Mononuclear cell (primary cell): Measurements from ENCODE around the gene CNOT2. TPM values are rescaled to one million over a fixed set of nuclear protein-coding genes. Genes with fewer than 3 reads are reported as not detected.
"Not testable (repeated sequence)": the region's sequence is repeated elsewhere in the genome, so short reads cannot be mapped to it uniquely, and the experiment has no call there.

Source experiments
- H3K27me3 ChIP-seq: 2 replicates; pipeline ENCODE4 v1.6.0; 2011; ENCODE audit warnings: low read length, control low read depth; ENCODE audit not compliant: insufficient read depth
- H3K4me1 ChIP-seq: 2 replicates; pipeline ENCODE4 v1.5.1; 2011; ENCODE audit warnings: mild to moderate bottlenecking, low read length, control low read depth; ENCODE audit not compliant: insufficient read depth
- H3K4me3 ChIP-seq: 2 replicates; pipeline ENCODE4 v1.5.1; 2011; ENCODE audit warnings: mild to moderate bottlenecking, low read length, moderate library complexity
- H3K9me3 ChIP-seq: 2 replicates; pipeline ENCODE4 v1.5.1; 2011; ENCODE audit warnings: low read depth, mild to moderate bottlenecking, control low read depth, low read length
- total RNA-seq: library from RNA; depleted of rRNA; stranded (reverse); fragments of >200 nt; gene quantifications from one replicate; pipeline ENCODE4 v1.2.3, GENCODE V29; 2012

The CNOT2 gene
- total RNA-seq, 1 donor = 420 TPM

DNA sequence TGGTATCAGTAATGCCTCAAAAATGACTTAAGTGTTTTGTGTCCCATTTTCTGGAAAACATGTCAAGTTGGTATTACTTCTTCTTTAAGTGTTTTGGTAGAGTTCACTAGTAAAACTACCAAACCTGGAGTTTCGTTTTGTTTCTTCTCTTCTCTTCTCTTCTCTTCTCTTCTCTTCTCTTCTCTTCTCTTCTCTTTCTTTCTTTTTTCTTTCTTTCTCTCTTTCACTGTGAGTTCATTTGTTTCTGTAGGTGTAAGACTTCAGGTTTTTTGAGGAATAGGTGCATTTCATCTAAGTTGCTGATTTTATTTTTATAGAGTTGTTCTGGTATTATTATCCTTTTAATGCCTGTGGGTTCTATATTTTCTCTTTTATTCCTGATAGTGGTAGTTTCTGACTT lies 21.9 kb downstream of the CNOT2 start:
- Histone ChIP-seq H3K9me3 (no peaks in the 10 kb centered on the region), H3K4me1 (peaks cover 21% of the 10 kb centered on the region), H3K27me3 (no peaks in the 10 kb centered on the region), H3K4me3 (no peak overlapping the region)

DNA sequence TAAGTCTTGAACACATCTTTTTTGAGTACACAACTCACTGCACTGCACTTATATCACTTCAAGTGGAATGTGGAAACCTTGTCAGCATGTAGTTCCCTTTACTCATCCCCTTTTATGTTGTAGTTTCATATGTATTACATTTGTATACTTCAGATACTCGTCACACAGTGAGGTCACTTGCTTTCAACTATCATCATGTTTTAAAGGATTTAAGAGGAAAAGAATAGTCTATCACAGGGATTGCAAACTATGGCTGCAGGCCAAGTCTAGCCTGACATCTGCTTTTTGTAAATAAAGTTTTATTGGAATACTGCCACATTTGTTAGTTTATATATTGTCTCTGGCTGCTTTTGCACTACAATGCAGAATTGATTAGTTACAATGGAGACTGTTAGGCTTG lies 24.3 kb downstream of the CNOT2 start:
- H3K4me3 ChIP-seq = no peak overlapping the region
- peaks cover 23% of the 10 kb centered on the region for H3K4me1 ChIP-seq
- no peaks in the 10 kb centered on the region for H3K27me3 ChIP-seq
- H3K9me3 ChIP-seq = no peaks in the 10 kb centered on the region

DNA sequence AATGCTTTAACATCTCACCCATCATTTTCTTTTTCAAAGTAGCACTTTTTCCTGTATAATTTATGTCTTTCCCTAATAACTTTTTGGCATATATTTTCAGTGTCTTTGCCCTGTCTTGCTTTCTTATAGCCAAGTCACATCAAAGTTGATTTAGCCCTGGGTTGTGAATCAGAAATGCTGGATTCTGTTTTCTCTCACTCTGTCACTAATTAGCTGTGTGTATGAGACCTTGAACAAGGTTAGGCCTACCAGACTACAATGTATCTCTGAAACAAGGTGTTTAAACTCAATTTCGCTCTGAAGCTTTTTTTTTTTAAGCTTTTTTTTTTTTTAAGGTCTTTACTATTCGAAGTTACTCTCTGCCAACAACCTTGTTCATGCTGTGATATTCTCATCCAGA lies 25.7 kb downstream of the CNOT2 start:
- Histone ChIP-seq H3K4me3 (no peak overlapping the region), H3K27me3 (no peaks in the 10 kb centered on the region), H3K9me3 (no peaks in the 10 kb centered on the region), H3K4me1 (peaks cover 19% of the 10 kb centered on the region)

DNA sequence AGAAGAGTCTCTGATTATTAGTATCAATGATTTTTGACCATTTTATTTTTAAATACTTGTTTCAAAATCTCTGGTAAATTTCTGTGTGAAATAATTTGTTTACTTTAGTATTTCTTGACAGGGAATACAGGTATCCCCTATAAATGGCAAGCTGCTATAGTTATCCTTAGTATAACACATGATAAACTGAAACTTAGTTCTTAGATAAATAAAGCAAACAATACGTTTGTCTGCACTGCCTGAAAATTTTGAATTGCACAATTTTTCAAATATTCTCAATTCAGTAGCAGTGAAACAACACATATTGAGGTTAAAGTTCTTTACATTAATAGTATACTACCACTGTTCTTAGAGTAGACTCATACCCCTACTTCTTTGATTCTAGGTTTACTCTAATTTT lies 26.9 kb downstream of the CNOT2 start:
- H3K4me3 ChIP-seq = no peak overlapping the region
- H3K9me3 ChIP-seq = no peaks in the 10 kb centered on the region
- peaks cover 11% of the 10 kb centered on the region for H3K4me1 ChIP-seq

DNA sequence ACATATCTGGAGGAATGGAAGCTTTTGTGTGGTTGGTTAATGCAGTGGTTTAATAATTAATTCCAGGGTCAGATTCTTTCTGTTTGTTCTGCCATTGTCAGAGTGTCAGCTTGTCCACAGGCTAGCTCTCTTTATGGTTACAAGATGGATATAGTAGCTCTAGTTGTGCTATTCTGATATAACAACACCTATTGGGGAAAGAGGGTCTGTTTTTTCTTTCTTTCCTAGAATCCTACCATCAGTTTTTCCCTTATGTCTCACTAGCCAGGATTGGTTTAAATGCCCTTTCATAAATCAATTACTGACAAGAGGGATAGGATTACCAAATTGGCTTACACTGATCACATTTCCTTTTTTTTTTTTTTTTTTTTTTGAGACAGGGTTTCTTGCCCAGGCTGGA lies 27.8 kb downstream of the CNOT2 start:
- H3K4me1 ChIP-seq = peaks cover 11% of the 10 kb centered on the region
- H3K4me3 ChIP-seq = no peak overlapping the region
- H3K9me3 ChIP-seq = no peaks in the 10 kb centered on the region
- H3K27me3 ChIP-seq = no peaks in the 10 kb centered on the region

More for the DNA sequence above, 26.9 kb downstream of the CNOT2 start:
- no peaks in the 10 kb centered on the region for H3K27me3 ChIP-seq

DNA sequence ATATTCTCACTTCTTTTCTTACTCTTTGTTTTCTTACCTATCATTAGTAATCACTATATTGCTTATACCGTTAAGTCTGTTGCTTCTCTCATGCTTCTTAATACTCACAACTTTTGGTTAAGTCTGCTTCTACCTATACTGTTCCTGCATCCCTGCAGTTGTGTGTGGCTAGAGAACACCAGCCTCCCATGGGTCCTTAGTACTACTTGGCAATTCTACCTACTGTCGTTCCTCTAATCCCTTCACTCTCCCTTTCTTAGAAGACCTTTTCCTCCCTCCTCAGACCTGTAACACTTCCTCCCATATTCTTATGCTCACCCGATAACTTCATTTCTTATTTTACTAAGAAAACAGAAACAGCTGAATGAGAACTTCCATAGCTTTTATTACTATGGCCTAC lies 29.3 kb downstream of the CNOT2 start:
- Histone ChIP-seq H3K4me1 (peaks cover 7% of the 10 kb centered on the region), H3K4me3 (no peak overlapping the region), H3K27me3 (no peaks in the 10 kb centered on the region), H3K9me3 (no peaks in the 10 kb centered on the region)

DNA sequence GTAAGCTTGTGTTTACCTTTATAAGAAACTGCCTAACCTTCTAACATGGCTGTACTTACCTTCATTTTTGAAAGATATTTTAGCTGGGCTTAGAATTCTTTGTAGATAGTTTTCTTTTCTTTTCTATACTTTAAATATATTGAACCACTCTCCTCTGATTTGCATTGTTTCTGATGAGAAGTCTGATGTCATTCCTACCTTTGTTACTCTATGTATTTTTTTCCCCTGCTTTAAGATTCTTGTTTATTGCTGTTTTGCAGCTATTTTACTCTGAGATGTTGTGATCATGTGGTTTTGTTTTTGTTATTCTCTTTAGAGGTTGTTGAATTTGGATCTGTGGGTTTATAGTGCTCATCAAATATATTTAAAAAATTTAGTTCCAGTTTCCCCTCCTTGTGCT lies 31.8 kb downstream of the CNOT2 start:
- Histone ChIP-seq H3K9me3 (no peaks in the 10 kb centered on the region), H3K4me1 (peaks cover 3% of the 10 kb centered on the region), H3K27me3 (no peaks in the 10 kb centered on the region), H3K4me3 (no peak overlapping the region)

DNA sequence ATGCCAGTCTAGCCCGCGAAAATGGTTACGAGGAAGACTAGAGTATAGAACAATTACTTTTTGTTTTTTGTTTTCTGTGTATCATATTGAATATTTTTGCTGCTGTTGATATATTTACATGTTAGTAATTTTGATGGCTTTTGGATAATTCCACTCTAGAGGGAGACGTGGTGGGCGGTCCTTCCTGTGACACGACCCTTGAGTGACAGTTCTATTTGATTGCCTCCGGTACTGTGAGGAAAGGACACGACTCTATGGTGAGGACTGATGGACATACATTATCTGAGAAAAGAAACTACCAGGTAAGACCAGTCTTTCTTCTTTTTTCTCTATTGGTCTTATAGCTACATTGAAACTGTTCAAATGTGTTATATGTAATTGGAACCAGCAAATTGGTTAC lies 34.7 kb downstream of the CNOT2 start:
- no peak overlapping the region for H3K4me3 ChIP-seq
- H3K9me3 ChIP-seq = no peaks in the 10 kb centered on the region
- H3K4me1 ChIP-seq = no peaks in the 10 kb centered on the region
- no peaks in the 10 kb centered on the region for H3K27me3 ChIP-seq

DNA sequence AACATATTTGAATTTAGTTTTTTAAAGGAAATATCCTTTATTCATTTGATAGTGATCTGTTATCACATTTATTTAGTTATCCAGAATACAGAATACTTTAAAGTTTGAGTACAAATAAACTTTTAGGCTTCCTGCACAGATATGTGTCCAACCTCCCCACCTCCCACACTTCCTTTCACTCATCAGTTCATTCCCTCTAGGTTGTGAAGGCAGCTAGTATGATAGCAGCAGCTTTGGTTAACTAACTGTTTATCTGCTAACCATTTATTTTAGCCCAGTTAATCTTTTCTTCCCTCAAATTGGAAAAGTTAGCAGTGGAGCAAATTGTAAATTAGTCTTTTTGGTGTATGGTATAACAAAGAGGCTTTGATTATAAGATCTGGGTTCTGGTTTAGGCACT lies 35.7 kb downstream of the CNOT2 start:
- H3K4me1 ChIP-seq = no peaks in the 10 kb centered on the region
- no peak overlapping the region for H3K4me3 ChIP-seq
- no peaks in the 10 kb centered on the region for H3K27me3 ChIP-seq
- H3K9me3 ChIP-seq = no peaks in the 10 kb centered on the region

DNA sequence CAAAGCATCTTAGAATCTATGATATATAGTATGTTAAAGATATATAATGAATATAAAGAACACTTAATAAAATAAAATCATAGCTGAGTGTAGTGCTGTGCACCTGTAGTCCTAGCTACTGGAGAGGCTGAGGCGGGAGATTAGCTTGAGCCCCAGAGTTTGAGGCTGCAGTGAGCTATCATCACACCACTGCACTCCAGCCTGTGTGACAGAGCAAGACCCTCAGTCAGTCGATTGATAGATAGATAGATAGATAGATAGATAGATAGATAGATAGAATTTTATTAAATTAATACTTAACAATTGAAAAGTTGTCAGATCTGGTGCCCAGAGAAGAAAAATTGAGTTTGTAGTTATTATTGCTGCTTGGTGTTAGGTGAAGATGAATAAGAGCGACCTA lies 40.0 kb downstream of the CNOT2 start:
- no peak overlapping the region for H3K4me3 ChIP-seq
- H3K4me1 ChIP-seq = no peaks in the 10 kb centered on the region
- H3K9me3 ChIP-seq = no peaks in the 10 kb centered on the region
- H3K27me3 ChIP-seq = no peaks in the 10 kb centered on the region

DNA sequence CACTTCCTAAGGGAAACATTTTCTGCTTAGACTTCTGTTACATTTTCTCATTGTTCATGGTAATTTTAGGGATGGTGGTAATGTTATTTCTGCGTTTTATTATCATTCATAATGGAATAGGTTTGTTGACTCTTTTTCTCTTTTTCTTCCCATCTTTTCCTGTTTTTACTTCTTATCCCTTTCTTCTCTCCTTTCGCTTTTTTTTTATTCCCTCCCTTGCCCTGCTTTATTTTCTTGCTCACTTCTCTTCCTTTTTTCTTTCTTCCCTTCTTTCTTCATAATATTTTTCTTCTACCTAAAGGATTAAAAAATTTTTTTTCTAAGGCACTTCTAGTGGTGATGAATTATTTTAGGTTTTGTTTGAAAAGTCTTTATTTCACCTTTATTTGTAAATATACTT lies 45.6 kb downstream of the CNOT2 start:
- H3K4me3 ChIP-seq = no peak overlapping the region

DNA sequence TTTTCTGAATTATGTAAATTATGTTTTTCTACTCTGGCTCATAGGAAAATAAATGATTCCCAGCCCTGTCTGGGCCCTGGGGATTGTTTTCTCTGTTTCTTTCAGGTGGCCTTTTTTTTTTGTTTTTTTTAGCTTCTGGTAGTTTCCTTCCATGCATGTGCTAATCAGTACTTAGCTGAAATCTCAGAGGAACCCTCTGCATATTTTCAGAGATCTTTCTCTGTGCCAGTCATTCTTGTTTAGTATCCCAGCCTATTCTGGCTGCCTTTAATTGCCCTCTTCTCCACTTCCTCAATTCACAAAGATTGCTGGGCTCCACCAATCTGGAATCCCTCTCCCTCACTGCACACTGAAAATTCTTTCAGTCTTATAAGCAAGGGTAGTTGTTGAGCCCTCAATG lies 46.9 kb downstream of the CNOT2 start:
- Histone ChIP-seq H3K4me3 (no peak overlapping the region), H3K27me3 (no peaks in the 10 kb centered on the region), H3K9me3 (no peaks in the 10 kb centered on the region)

More for the DNA sequence above, 45.6 kb downstream of the CNOT2 start:
- H3K27me3 ChIP-seq = no peaks in the 10 kb centered on the region
- H3K9me3 ChIP-seq = no peaks in the 10 kb centered on the region
- H3K4me1 ChIP-seq = no peaks in the 10 kb centered on the region

DNA sequence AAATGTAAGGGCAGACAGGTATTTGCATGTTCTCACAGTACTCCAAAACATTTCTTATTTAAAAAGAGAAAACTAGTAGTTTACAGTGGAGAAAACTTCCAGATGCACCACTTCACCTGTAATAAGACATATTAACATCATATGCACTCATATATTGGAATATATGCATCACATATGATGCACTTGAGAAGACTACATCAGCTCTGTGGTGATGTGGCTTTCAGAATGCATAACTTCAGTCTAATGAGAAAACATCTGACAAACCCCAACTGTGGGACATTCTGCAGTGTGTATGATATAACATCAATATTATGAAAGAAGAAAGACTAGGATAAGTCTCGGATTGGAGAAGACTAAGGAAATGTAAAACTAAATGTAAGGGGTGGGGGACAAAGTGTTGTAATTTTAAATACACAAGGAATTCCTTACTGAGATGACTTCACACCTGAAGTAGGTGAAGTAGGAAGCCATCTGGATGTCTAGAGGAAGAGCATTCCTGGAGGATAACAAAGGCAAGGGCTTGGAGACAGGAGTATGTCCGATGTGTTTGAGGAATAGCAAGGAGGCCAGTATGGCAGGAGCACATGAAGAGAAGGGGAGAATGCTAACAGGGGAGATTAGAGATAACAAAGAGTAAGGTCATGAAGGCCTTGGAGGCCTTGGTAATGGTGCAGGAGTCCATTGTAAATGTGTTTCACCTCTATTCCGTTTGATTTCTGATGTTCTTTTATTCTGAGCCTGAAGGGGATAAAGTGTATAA lies 49.0 kb downstream of the CNOT2 start:
- Histone ChIP-seq H3K4me1 (no peaks in the 10 kb centered on the region), H3K9me3 (no peaks in the 10 kb centered on the region), H3K4me3 (no peak overlapping the region), H3K27me3 (no peaks in the 10 kb centered on the region)

More for the DNA sequence above, 46.9 kb downstream of the CNOT2 start:
- no peaks in the 10 kb centered on the region for H3K4me1 ChIP-seq

DNA sequence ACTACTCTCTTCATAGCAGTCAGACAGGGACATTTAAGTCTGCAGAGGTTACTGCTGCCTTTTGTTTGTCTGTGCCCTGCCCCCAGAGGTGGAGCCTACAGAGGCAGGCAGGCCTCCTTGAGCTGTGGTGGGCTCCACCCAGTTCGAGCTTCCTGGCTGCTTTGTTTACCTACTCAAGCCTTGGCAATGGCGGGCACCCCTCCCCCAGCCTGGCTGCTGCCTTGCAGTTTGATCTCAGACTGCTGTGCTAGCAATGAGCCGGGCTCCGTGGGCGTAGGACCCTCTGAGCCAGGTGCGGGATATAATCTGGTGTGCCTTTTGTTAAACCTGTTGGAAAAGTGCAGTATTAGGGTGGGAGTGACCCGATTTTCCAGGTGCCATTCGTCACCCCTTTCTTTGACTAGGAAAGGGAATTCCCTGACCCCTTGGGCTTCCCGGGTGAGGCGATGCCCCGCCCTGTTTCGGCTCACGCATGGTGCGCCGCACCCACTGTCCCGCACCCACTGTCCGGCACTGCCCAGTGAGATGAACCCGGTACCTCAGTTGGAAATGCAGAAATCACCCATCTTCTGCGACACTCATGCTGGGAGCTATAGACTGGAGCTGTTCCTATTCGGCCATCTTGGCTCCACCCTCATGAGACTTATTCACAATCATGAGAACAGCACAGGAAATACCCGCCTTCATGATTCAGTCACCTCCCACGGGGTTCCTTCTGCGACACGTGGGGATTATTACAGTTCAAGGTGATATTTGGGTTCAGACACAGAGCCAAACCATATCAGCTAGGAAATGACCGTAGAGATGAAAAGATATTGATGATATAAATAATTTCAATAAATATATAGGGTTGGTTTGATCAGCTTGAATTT lies 61.7 kb downstream of the CNOT2 start:
- not testable (repeated sequence) for H3K4me1 ChIP-seq

DNA sequence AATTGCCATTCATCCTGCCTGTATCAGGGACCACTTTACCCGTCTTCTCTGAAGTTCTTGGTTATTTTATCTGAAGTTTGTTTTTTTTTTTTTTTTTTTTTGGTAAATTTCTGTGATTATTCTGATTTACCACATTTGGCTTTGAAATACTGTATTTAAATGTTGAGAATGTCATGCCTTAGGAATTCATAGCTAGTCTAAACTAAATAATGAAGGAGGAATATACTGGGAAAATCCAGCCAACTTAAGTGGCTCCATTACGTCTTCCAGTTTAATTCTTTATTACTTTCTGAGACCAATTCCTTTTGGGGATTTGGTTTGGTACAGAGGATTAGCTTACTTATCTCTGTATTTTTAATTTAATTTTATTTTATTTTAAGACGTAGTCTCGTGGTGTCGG lies 62.6 kb downstream of the CNOT2 start:
- H3K9me3 ChIP-seq = no peaks in the 10 kb centered on the region
- no peaks in the 10 kb centered on the region for H3K27me3 ChIP-seq
- H3K4me1 ChIP-seq = peaks cover 10% of the 10 kb centered on the region
- H3K4me3 ChIP-seq = no peak overlapping the region

More for the DNA sequence above, 61.7 kb downstream of the CNOT2 start:
- H3K27me3 ChIP-seq, H3K9me3 ChIP-seq, H3K4me3 ChIP-seq: not testable (repeated sequence)
